RWPE2 (cell line): ENCODE data around the gene GBP2.

Experiments used
- ATAC-seq: fragments of 200-7000 bp; cut with Tn5 transposase; 3 replicates; pipeline ENCODE4 v1.9.1; 2021; ENCODE audit warnings: low read depth
- DNase-seq: peaks from one replicate; pipeline ENCODE4 v3.0.0-alpha.2; 2020; ENCODE audit warnings: low spot score
- H3K27ac ChIP-seq: fragments of 450-650 bp; 2 replicates; pipeline ENCODE4 v1.5.1; 2017; ENCODE audit warnings: mild to moderate bottlenecking; ENCODE audit not compliant: poor library complexity, severe bottlenecking
- H3K27me3 ChIP-seq: fragments of 250-450 bp; sonication (Bioruptor Pico); 2 replicates; pipeline ENCODE4 v1.5.1; 2021; ENCODE audit warnings: mild to moderate bottlenecking, moderate library complexity; ENCODE audit not compliant: insufficient read depth, poor library complexity, severe bottlenecking
- H3K36me3 ChIP-seq: fragments of 250-450 bp; sonication (Bioruptor Pico); 2 replicates; pipeline ENCODE4 v1.5.1; 2020; ENCODE audit warnings: low read depth, mild to moderate bottlenecking, moderate library complexity
- H3K4me1 ChIP-seq: fragments of 250-450 bp; sonication (Bioruptor Pico); 2 replicates; pipeline ENCODE4 v1.5.1; 2021; ENCODE audit warnings: mild to moderate bottlenecking, moderate library complexity; ENCODE audit not compliant: insufficient read depth, poor library complexity, severe bottlenecking
- H3K4me3 ChIP-seq: fragments of 250-450 bp; sonication (Bioruptor Pico); 2 replicates; pipeline ENCODE4 v1.5.1; 2021; ENCODE audit warnings: mild to moderate bottlenecking, moderate library complexity; ENCODE audit not compliant: severe bottlenecking
- H3K9me3 ChIP-seq: fragments of 250-450 bp; sonication (Bioruptor Pico); 2 replicates; pipeline ENCODE4 v1.5.1; 2021; ENCODE audit warnings: mild to moderate bottlenecking, moderate library complexity; ENCODE audit not compliant: severe bottlenecking
- CTCF ChIP-seq: fragments of 450-650 bp; IDR thresholded peaks from one replicate; pipeline ENCODE4 v1.5.1; 2017; ENCODE audit warnings: mild to moderate bottlenecking, moderate library complexity; ENCODE audit not compliant: poor library complexity, severe bottlenecking

The GBP2 gene

GRCh38 chr1:89104687-89105086, 21.2 kb downstream of the GBP2 start:
- no peak for TF ChIP-seq CTCF
- no peaks in the 10 kb centered on the region for H3K36me3 ChIP-seq
- no peaks in the 10 kb centered on the region for H3K4me1 ChIP-seq
- no peak overlapping the region for H3K27ac ChIP-seq
- no peak for ATAC-seq
- peaks cover 4% of the 10 kb centered on the region for H3K27me3 ChIP-seq
- H3K4me3 ChIP-seq: no peak overlapping the region
- peaks cover 2% of the 10 kb centered on the region for H3K9me3 ChIP-seq
- DNase-seq: no peak

- Histone ChIP-seq H3K27me3 (peaks cover 4% of the 10 kb centered on the region), H3K4me3 (no peak overlapping the region), H3K36me3 (no peaks in the 10 kb centered on the region), H3K27ac (no peak overlapping the region), H3K4me1 (no peaks in the 10 kb centered on the region), H3K9me3 (peaks cover 2% of the 10 kb centered on the region)
- ATAC-seq (no peak), DNase-seq (no peak)
- no peak for TF ChIP-seq CTCF
Observed at GRCh38 chr1:89104147-89104546, 21.8 kb downstream of the GBP2 start.

- TF ChIP-seq CTCF: no peak
- Histone ChIP-seq H3K36me3 (no peaks in the 10 kb centered on the region), H3K4me3 (no peak overlapping the region), H3K4me1 (no peaks in the 10 kb centered on the region), H3K27me3 (peaks cover 4% of the 10 kb centered on the region), H3K27ac (no peak overlapping the region), H3K9me3 (peaks cover 2% of the 10 kb centered on the region)
- ATAC-seq (no peak), DNase-seq (no peak)
Observed at GRCh38 chr1:89102021-89102420, 23.9 kb downstream of the GBP2 start.

GRCh38 chr1:89100412-89100811, 25.5 kb downstream of the GBP2 start:
- H3K4me1 ChIP-seq: no peaks in the 10 kb centered on the region
- H3K9me3 ChIP-seq: peaks cover 5% of the 10 kb centered on the region
- no peak overlapping the region for H3K4me3 ChIP-seq
- no peak for ATAC-seq
- DNase-seq: no peak
- no peak overlapping the region for H3K27ac ChIP-seq
- no peak for TF ChIP-seq CTCF
- H3K27me3 ChIP-seq: no peaks in the 10 kb centered on the region
- H3K36me3 ChIP-seq: no peaks in the 10 kb centered on the region

GRCh38 chr1:89098857-89099256, 27.1 kb downstream of the GBP2 start:
- Histone ChIP-seq H3K4me3 (no peak overlapping the region), H3K9me3 (peaks cover 5% of the 10 kb centered on the region), H3K4me1 (no peaks in the 10 kb centered on the region), H3K36me3 (no peaks in the 10 kb centered on the region), H3K27me3 (no peaks in the 10 kb centered on the region), H3K27ac (no peak overlapping the region)
- DNase-seq: no peak
- TF ChIP-seq CTCF: no peak
- no peak for ATAC-seq
